Measurements from ENCODE around the gene SLITRK2.

SLITRK2 gene

GRCh38 chrX:145848448-145848847 is 30.8 kb downstream of the SLITRK2 start:
- peaks cover 0 to 2% (median 0%) of the 10 kb centered on the region in 11 experiments; a peak in 6 of 22 replicates for H4K20me1 ChIP-seq
- H3K4me3 ChIP-seq: no peak overlapping the region
- no peaks in the 10 kb centered on the region for H3K4me1 ChIP-seq
- no peaks in the 10 kb centered on the region for H3K9me3 ChIP-seq (replicated peaks in 1 of 11)
- H3K4me2 ChIP-seq: no peak overlapping the region
- no peak overlapping the region for H3K9ac ChIP-seq
- H3K36me3 ChIP-seq: no peaks in the 10 kb centered on the region
- no peak for TF ChIP-seq Cebpa-rat (IDR thresholded peaks at IDR 0.05)
- H3K27me3 ChIP-seq: peaks cover 70 to 100% (median 89%) of the 10 kb centered on the region in 11 experiments; a peak in 21 of 22 replicates
- no peak overlapping the region for H3K27ac ChIP-seq

GRCh38 chrX:145848857-145849256 is 31.2 kb downstream of the SLITRK2 start:
- no peak for TF ChIP-seq Cebpa-rat (IDR thresholded peaks at IDR 0.05)
- no peak overlapping the region for H3K9ac ChIP-seq
- H3K9me3 ChIP-seq (replicated peaks in 1 of 11): no peaks in the 10 kb centered on the region

DNA sequence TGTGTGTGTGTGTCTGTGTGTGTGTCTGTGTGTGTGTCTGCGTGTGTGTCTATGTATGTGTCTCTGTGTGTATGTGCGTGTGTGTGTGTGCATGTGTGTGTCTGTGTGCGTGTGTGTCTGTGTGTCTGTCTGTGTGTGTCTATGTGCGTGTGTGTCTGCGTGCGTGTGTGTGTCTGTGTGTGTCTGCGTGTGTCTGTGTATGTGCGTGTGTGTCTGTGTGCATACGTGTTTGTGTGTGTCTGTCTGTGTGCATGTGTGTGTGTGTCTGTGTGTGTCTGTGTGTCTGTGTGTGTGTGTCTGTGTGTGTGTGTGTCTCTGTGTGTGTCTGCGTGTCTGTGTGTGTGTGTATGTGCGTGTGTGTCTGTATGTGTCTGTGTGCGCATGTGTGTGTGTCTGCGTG is 35.6 kb downstream of the SLITRK2 start:
- Histone ChIP-seq H3K27ac (no peak overlapping the region), H3K4me1 (no peaks in the 10 kb centered on the region), H3K27me3 (peaks cover 67 to 98% (median 88%) of the 10 kb centered on the region in 11 experiments), H3K36me3 (no peaks in the 10 kb centered on the region), H4K20me1 (peaks cover 0 to 2% (median 0%) of the 10 kb centered on the region in 11 experiments; a peak in 2 of 22 replicates), H3K4me2 (no peak overlapping the region), H3K9ac (no peak overlapping the region), H3K9me3 (replicated peaks in 1 of 11) (peaks cover 0 to 3% (median 0%) of the 10 kb centered on the region in 11 experiments; a peak in 1 of 22 replicates), H3K4me3 (no peak overlapping the region)
- TF ChIP-seq Cebpa-rat (IDR thresholded peaks at IDR 0.05): no peak

More at GRCh38 chrX:145848857-145849256, 31.2 kb downstream of the SLITRK2 start:
- H3K4me3 ChIP-seq: no peak overlapping the region
- H3K4me1 ChIP-seq: no peaks in the 10 kb centered on the region
- H3K36me3 ChIP-seq: no peaks in the 10 kb centered on the region
- H3K27me3 ChIP-seq: peaks cover 70 to 100% (median 89%) of the 10 kb centered on the region in 11 experiments; a peak in 21 of 22 replicates
- H4K20me1 ChIP-seq: peaks cover 0 to 2% (median 0%) of the 10 kb centered on the region in 11 experiments; a peak in 3 of 22 replicates
- no peak overlapping the region for H3K4me2 ChIP-seq
- H3K27ac ChIP-seq: no peak overlapping the region

DNA sequence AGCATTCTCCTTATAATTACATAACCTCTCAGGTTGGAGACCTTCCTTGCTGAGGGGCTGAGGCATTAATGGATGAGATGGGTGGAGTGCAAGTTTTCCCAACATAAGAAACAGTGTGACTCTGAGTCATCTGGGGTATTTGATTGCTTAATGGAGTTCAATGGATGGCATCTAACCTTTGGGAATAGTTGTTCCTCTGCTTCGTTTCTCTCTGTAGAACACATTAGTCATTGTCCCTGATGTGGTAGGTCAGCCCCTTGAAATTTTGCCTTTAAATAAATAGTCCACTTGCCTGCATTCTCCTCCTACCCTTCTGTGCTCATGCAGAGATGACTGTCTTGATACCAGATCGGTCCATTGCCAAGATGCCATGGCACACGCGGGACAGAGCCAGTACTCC is 38.6 kb downstream of the SLITRK2 start:
- no peaks in the 10 kb centered on the region for H3K4me1 ChIP-seq
- no peak overlapping the region for H3K27ac ChIP-seq
- H4K20me1 ChIP-seq: no peaks in the 10 kb centered on the region
- H3K9ac ChIP-seq: no peak overlapping the region
- peaks cover 68 to 98% (median 90%) of the 10 kb centered on the region in 11 experiments for H3K27me3 ChIP-seq
- no peak for TF ChIP-seq Cebpa-rat (IDR thresholded peaks at IDR 0.05)
- H3K4me3 ChIP-seq: no peak overlapping the region
- H3K4me2 ChIP-seq: no peak overlapping the region
- no peaks in the 10 kb centered on the region for H3K36me3 ChIP-seq
- H3K9me3 ChIP-seq (replicated peaks in 1 of 11): peaks cover 0 to 8% (median 0%) of the 10 kb centered on the region in 11 experiments; a peak in 1 of 22 replicates

DNA sequence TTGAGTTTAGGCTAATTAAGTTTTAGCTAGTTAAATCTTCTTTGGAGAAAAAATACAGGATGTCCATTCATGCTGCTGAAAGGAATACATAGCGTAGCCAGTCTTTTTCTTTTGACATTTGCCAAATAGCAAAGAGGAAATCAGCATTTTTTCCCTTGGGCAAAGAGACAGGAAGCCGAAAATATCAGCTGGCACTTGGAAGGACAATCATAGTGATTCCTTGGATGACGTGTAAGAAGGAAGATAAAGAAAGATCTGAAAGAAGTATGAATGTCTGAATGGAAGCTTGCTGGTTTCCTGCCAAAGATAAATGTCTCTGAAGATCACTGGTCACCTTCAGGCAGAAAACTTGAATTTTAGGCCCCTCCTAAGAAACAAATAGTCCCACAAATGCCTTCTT is 44.2 kb downstream of the SLITRK2 start:
- Histone ChIP-seq H4K20me1 (no peaks in the 10 kb centered on the region), H3K9ac (no peak overlapping the region), H3K9me3 (replicated peaks in 1 of 11) (peaks cover 0 to 8% (median 0%) of the 10 kb centered on the region in 11 experiments; a peak in 1 of 22 replicates), H3K4me1 (no peaks in the 10 kb centered on the region), H3K27me3 (peaks cover 95 to 100% (median 100%) of the 10 kb centered on the region in 11 experiments), H3K36me3 (no peaks in the 10 kb centered on the region), H3K4me2 (no peak overlapping the region), H3K4me3 (no peak overlapping the region), H3K27ac (no peak overlapping the region)
- no peak for TF ChIP-seq Cebpa-rat (IDR thresholded peaks at IDR 0.05)

- no peak for TF ChIP-seq Cebpa-rat (IDR thresholded peaks at IDR 0.05)
- no peak overlapping the region for H3K9ac ChIP-seq
- no peak overlapping the region for H3K4me3 ChIP-seq
- no peaks in the 10 kb centered on the region for H4K20me1 ChIP-seq
- no peak overlapping the region for H3K4me2 ChIP-seq
- H3K27ac ChIP-seq: no peak overlapping the region
- H3K9me3 ChIP-seq (replicated peaks in 1 of 11): 0 out of 22 replicates have a peak, but pooled peaks cover 0 to 3% (median 0%) of the 10 kb centered on the region in 11 experiments
- H3K36me3 ChIP-seq: no peaks in the 10 kb centered on the region
- peaks cover 83 to 100% (median 99%) of the 10 kb centered on the region in 11 experiments for H3K27me3 ChIP-seq
- H3K4me1 ChIP-seq: no peaks in the 10 kb centered on the region
Measured at GRCh38 chrX:145865082-145865481, 47.5 kb downstream of the SLITRK2 start.
